HUES48 (cell line): ENCODE results near the gene TTLL6.
A peak's percentile ranks its signal among the peaks of the same experiment; 100 is the strongest.

ENCODE experiments used
- H3K27ac ChIP-seq: one replicate; pipeline ENCODE4 v1.7.0; 2013; ENCODE audit warnings: low read depth, low read length, inconsistent platforms
- H3K27me3 ChIP-seq: 2 replicates; pipeline ENCODE4 v1.6.1; 2013; ENCODE audit warnings: mild to moderate bottlenecking, low read length; ENCODE audit not compliant: control insufficient read depth, insufficient read depth
- H3K36me3 ChIP-seq: 2 replicates; pipeline ENCODE4 v1.6.1; 2013; ENCODE audit warnings: low read length; ENCODE audit not compliant: control insufficient read depth, insufficient read depth
- H3K4me1 ChIP-seq: 2 replicates; pipeline ENCODE4 v1.6.1; 2013; ENCODE audit warnings: mild to moderate bottlenecking, low read length; ENCODE audit not compliant: control insufficient read depth, insufficient read depth
- H3K4me3 ChIP-seq: 2 replicates; pipeline ENCODE4 v1.5.1; 2013; ENCODE audit warnings: mild to moderate bottlenecking, low read depth, low read length
- H3K9ac ChIP-seq: 2 replicates; pipeline ENCODE4 v1.6.1; 2013; ENCODE audit warnings: mild to moderate bottlenecking, low read depth, low read length, moderate library complexity
- H3K9me3 ChIP-seq: 2 replicates; pipeline ENCODE4 v1.6.1; 2013; ENCODE audit warnings: low read length; ENCODE audit not compliant: control insufficient read depth, insufficient read depth

TTLL6 gene

DNA sequence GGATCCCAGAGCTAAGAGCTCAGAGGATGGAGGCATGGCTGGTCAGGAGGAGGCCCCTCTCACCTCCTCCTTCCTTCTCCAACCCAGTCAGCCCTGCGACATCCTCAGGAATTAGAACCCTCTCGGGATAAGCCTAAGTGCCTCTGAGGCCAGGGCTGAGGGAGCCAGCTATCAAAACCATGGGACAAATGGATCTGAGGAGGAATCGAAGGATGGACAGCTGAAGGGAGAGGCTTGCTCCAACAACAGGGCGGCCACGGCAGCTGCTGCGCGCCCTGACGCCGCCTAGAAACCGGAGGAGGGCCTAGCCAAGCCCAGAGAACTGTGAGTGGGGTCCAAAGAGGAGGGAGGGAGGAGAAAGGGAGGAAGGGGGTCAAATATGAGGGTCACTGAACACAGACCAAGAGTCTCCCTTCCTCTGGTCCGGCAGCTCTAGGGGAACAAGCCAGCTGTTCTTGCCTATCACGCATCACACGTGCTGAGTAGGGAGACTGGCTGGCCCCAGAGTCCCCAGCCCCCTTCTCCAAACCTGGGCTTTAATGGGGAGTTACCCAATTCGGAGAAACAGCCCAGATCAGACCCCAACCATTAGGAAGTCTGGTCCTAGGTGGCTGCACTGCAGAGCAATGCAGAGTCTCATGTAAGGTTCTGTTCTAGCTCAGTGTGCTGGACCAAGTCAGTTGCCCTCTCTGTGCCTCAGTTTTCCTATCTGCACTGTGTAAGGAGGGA is 82.5 kb downstream of the TTLL6 start:
- H3K4me3 ChIP-seq, result no peak overlapping the region
- no peak overlapping the region for H3K27ac ChIP-seq
- H3K9ac ChIP-seq, result no peak overlapping the region
- no peaks in the 10 kb centered on the region for H3K36me3 ChIP-seq
- H3K4me1 ChIP-seq, result peaks cover 9% of the 10 kb centered on the region
- H3K9me3 ChIP-seq, result no peaks in the 10 kb centered on the region; the same call in 1 of the 2 replicates
- peaks cover 100% of the 10 kb centered on the region for H3K27me3 ChIP-seq

- H3K36me3 ChIP-seq, result no peaks in the 10 kb centered on the region
- H3K9me3 ChIP-seq, result no peaks in the 10 kb centered on the region; the same call in 1 of the 2 replicates
- no peak overlapping the region for H3K4me3 ChIP-seq
- H3K9ac ChIP-seq, result no peak overlapping the region
- H3K27me3 ChIP-seq, result peaks cover 100% of the 10 kb centered on the region
- H3K4me1 ChIP-seq, result peaks cover 12% of the 10 kb centered on the region
- H3K27ac ChIP-seq, result no peak overlapping the region
These were observed 83.2 kb downstream of the TTLL6 start for GRCh38 chr17:48733632-48734328.

DNA sequence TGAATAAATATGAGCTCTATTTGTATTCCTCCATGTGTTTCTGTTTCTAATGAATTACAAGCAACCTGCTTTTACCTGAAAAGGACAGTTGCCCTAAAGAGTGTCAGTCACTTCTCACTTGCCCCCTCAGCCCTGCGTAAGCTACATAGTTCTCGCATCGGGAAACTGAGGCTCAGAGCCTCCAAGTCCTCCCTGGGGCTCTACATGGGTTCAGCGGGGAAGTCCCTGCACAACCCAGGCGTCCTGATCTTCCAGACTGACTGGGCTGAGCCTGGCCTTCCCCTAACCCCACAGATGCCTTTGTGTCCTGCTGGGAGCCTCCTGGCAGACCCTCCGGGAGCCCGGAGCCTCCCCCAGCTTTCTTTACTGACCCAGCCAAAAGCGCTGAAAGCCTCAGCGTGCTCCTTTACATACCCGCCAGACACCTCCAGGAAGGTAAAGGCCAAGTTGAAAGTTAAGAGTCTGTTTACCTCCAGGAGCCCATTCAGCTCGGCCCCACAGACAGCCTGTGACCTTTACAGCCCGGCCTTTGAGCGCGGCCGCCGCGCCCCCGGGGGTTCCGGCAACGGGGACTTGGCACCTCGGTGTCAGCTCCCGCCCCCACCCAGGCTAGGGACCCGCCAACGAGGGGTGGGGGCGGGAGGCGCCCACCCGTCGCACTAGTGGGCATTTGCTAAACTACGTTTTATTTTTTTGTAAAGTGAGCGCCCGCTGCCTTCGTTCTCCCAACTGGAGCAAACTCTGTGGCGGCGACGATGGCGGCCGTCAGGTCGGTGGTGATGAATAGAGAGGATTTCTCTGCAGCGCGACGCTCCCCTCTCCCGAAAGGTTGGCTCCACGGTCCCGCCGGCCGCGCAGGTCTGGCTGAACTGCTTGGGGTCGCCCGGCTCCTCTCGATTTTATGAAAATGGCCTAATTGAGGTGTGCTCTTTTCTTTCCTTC is 84.1 kb downstream of the TTLL6 start:
- Histone ChIP-seq H3K4me3 (no peak overlapping the region), H3K27me3 (peaks cover 100% of the 10 kb centered on the region), H3K27ac (no peak overlapping the region), H3K9me3 (no peaks in the 10 kb centered on the region; the same call in 1 of the 2 replicates), H3K4me1 (peaks cover 14% of the 10 kb centered on the region), H3K36me3 (no peaks in the 10 kb centered on the region), H3K9ac (no peak overlapping the region)

- Histone ChIP-seq H3K4me3 (no peak overlapping the region), H3K9ac (no peak overlapping the region), H3K27me3 (peaks cover 100% of the 10 kb centered on the region), H3K36me3 (no peaks in the 10 kb centered on the region), H3K4me1 (peaks cover 14% of the 10 kb centered on the region), H3K9me3 (peaks cover 2% of the 10 kb centered on the region), H3K27ac (no peak overlapping the region)
These were observed 85.7 kb downstream of the TTLL6 start for GRCh38 chr17:48731355-48731754.

DNA sequence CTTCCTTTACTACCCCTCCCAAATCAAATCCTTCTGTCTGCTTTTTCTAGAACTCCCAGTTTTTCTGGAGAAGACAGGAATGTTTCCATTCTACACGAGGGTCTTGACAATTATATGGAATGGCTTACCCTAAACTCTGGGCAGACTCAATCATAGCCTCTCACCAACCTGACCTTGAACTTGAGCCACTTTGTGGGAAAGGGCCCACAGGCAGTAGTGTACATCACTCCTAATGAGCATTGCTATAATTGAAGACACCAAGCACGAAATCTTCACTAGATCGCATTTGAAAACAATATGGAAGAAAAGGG is 86.8 kb downstream of the TTLL6 start:
- Histone ChIP-seq H3K4me1 (peaks cover 14% of the 10 kb centered on the region), H3K9me3 (peaks cover 2% of the 10 kb centered on the region), H3K27me3 (peaks cover 100% of the 10 kb centered on the region), H3K27ac (no peak overlapping the region), H3K4me3 (no peak overlapping the region), H3K36me3 (no peaks in the 10 kb centered on the region), H3K9ac (no peak overlapping the region)

GRCh38 chr17:48729335-48730239 is 87.4 kb downstream of the TTLL6 start:
- no peak overlapping the region for H3K27ac ChIP-seq
- no peak overlapping the region for H3K9ac ChIP-seq

DNA sequence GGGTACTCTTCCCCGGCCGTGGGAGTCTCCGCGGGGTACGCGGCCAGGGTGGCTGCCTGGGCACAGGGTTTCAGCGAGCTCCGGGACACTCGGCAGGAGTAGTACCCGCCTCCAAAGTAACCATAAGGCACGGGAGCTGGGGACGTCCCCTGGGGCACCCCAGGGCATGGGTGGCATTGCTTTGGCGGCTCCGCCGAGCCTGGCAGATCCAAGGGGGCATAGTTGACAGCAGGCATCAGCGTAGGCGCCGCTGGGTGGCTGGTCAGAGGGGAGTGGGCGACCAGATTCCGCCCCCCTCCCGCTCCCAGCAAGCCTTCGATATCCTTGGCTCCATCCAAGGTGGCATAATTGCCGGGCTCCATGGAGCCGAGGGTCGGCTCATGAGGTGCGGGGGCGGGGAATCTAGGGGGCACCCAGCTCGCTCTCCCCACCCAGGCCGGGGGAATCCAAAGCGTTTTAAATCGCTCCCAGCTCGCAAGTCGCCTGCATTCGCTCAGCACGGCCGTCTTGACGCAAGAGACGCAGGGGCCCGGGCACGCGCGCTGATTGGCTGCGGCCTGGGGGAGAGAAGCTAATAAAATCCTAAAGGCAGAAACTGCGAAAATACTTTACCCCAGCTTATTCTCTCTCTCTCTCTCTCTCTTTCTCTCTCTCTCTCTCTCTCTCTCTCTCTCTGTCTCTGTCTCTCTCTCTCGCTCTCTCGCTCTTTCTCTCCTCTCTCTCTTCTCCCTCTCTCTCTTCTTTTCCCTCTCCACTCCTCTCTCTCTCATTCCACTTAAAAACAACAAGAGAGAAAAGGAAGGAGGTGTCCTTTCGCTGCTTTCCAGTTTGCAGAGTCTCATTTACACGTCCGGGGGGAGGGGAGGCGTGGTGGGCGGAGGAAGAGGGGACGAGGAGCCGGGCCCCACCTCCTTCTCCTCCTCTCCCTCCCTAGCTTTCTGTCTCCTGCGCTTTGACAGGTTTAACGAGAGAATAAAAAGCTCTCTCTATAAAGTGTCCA is 88.5 kb downstream of the TTLL6 start, which contains the start of gene HOXB13:
TSS of gene HOXB13 (minus strand) at position 519 of the 1,000 bp plus-strand sequence. CDS start at position 362, 157 bp downstream.
- Histone ChIP-seq H3K27ac (no peak within 1 kb of the TSS), H3K4me1 (peaks cover 20% of the 10 kb centered on the region), H3K4me3 (peak within 1 kb of the TSS; percentile 40; the same call in 1 of the 2 replicates), H3K36me3 (no peaks in the 10 kb centered on the region), H3K9ac (no peak within 1 kb of the TSS), H3K9me3 (peaks cover 2% of the 10 kb centered on the region), H3K27me3 (peaks cover 100% of the 10 kb centered on the region)

More at GRCh38 chr17:48729335-48730239, 87.4 kb downstream of the TTLL6 start:
- H3K4me1 ChIP-seq, result peaks cover 14% of the 10 kb centered on the region
- no peak overlapping the region; the same call in 1 of the 2 replicates for H3K4me3 ChIP-seq
- H3K9me3 ChIP-seq, result peaks cover 2% of the 10 kb centered on the region
- no peaks in the 10 kb centered on the region for H3K36me3 ChIP-seq
- peaks cover 100% of the 10 kb centered on the region for H3K27me3 ChIP-seq

DNA sequence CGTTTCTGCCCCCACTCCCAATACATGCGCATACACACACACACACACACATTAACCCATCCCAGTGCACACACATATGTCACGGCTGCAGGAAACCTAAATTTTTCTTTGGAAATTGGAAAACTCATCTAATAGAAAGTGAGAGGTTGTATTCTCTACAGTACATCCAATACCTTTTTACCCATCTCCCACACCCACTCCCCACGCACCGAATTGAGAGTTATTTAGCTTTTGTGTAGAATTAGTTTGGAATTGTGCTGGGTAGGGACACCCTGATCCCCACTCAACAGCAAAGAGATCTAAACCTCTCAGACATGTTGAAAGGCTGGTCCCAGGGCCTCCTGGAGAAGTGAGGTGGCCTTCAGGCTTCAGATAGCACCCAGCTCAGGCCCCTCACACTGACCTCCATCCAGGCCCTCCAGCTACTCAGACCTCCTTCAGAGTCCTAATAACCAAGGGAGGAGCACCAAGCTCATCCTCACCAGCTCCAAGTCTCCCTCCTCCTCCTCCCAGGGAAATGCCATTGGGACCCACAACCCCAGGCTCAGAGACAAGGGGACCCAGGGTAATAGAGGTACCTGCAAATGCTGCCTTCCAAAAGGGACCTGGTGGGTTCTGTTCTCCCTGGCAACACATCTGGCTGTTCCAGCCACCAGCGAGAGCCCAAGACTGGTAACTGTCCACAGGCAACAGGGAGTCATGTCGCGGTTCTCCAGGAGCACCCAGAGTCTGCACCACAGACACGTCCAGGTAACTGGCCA is 89.4 kb downstream of the TTLL6 start:
- no peak overlapping the region for H3K27ac ChIP-seq

GRCh38 chr17:48726916-48727286 is 90.1 kb downstream of the TTLL6 start:
- Histone ChIP-seq H3K4me1 (peaks cover 27% of the 10 kb centered on the region), H3K9ac (no peak overlapping the region), H3K36me3 (no peaks in the 10 kb centered on the region), H3K9me3 (peaks cover 2% of the 10 kb centered on the region), H3K4me3 (no peak overlapping the region), H3K27ac (no peak overlapping the region), H3K27me3 (peaks cover 100% of the 10 kb centered on the region)

More for the DNA sequence above, 89.4 kb downstream of the TTLL6 start:
- no peak overlapping the region for H3K4me3 ChIP-seq
- peaks cover 2% of the 10 kb centered on the region for H3K9me3 ChIP-seq
- H3K27me3 ChIP-seq, result peaks cover 100% of the 10 kb centered on the region
- H3K36me3 ChIP-seq, result no peaks in the 10 kb centered on the region
- H3K9ac ChIP-seq, result no peak overlapping the region
- peaks cover 21% of the 10 kb centered on the region for H3K4me1 ChIP-seq
